Measurements from ENCODE around the gene TRHDE. TPM values are rescaled to one million over a fixed set of nuclear protein-coding genes. Genes with fewer than 3 reads are reported as not detected.

The TRHDE gene
- total and polyA plus RNA-seq, 2 of the 13 experiments (the other 11 are each of a cell fraction or from before 2014, with no cell fraction given), result not detected

- H3K4me2 ChIP-seq (ENCODE audit: low read depth, low read length), result no peak overlapping the region
- CTCF ChIA-PET (ENCODE audit: low intra/inter-chr PET ratio, low total read pairs), result no interaction called here
Measured at GRCh38 chr12:72270961-72271360, 1.2 kb upstream of the TRHDE start.

More at GRCh38 chr12:72270961-72271360, 1.2 kb upstream of the TRHDE start:
- ATAC-seq, result no peak
- Histone ChIP-seq H3K9ac (ENCODE audit: insufficient read depth, low read depth, low read length) (no peak overlapping the region), H3K79me2 (ENCODE audit: insufficient read depth, low read length) (no peaks in the 10 kb centered on the region), H4K20me1 (ENCODE audit: insufficient read depth, low read length) (no peaks in the 10 kb centered on the region), H3K27me3 (ENCODE audit: control insufficient read depth in 1 of 2, insufficient read depth in 2 of 2, low read length in 2 of 2) (peaks cover 8 to 35% of the 10 kb centered on the region in 2 experiments), H3K27ac (ENCODE audit: extremely low read length, insufficient read depth, low read length) (no peak overlapping the region), H3K4me3 (replicated peaks in 1 of 3; ENCODE audit: insufficient read depth in 1 of 3, low read depth in 2 of 3, low read length in 3 of 3) (no peak overlapping the region), H3K4me1 (ENCODE audit: insufficient read depth, low read length) (no peaks in the 10 kb centered on the region; the same call in 1 of the 2 replicates), H3K9me3 (ENCODE audit: low read length) (no peaks in the 10 kb centered on the region), H3K36me3 (replicated peaks in 1 of 2; ENCODE audit: control insufficient read depth in 1 of 2, insufficient read depth in 2 of 2, low read length in 2 of 2) (no peaks in the 10 kb centered on the region), H2AFZ (ENCODE audit: low read length) (no peak overlapping the region)
- in situ Hi-C loops (cut with HindIII; ENCODE audit: extremely low pct_ligation_motif_present, low pct_unique_long_range_greater_than_20kb) (no loop called here), intact Hi-C loops (cut with micrococcal nuclease; ENCODE audit: unreplicated experiment) (no loop called here)
- DNase-seq (ENCODE audit: low spot score), result no peak
- 19% methylated on average over 6 of the region's 6 CpGs for WGBS (ENCODE audit: low lambda C conversion rate)
- no TSS peak for BruUV-seq (replicated peaks)
- TF ChIP-seq BCL3 (CRISPR knock-in tag; IDR thresholded peaks at IDR 0.05) (no peak), DR1 (CRISPR knock-in tag; IDR thresholded peaks at IDR 0.05) (no peak), ZNF18 (CRISPR knock-in tag; IDR thresholded peaks at IDR 0.05; ENCODE audit: insufficient replicate concordance) (no peak), KDM1A (CRISPR knock-in tag; IDR thresholded peaks at IDR 0.05) (no peak), MIER2 (CRISPR knock-in tag; IDR thresholded peaks at IDR 0.05) (no peak), ZFP36L1 (CRISPR knock-in tag; IDR thresholded peaks at IDR 0.05) (no peak), ZNF570 (CRISPR knock-in tag; IDR thresholded peaks at IDR 0.05; ENCODE audit: borderline replicate concordance) (no peak), RAD51 (IDR thresholded peaks at IDR 0.05; ENCODE audit: borderline replicate concordance) (no peak), ZNF556 (CRISPR knock-in tag; IDR thresholded peaks at IDR 0.05; ENCODE audit: borderline replicate concordance) (no peak), SNAPC4 (CRISPR knock-in tag; IDR thresholded peaks at IDR 0.05) (no peak)
- POLR2A ChIA-PET, result no interaction called here
- FAIRE-seq, result no peak
